Natural killer cell treated with Interleukin-12 subunit alpha and Interleukin-12 subunit beta and Interleukin-15 and Interleukin-18, amount 100 ng/mL, for 72 hours (primary cell): ENCODE measurements around the gene HSP90AB1. TPM values are rescaled to one million over a fixed set of nuclear protein-coding genes. Genes with fewer than 3 reads are reported as not detected.

Experiments
- ATAC-seq, 2 donors: fragments of 150-1000 bp; cut with Tn5 transposase in 1 of 2; sonication (Bioruptor Pico), chemical (Tn5 transposase) in 1 of 2; 2 replicates each; pipeline ENCODE4 v1.10.0; 2021
- DNase-seq: peaks from one replicate; pipeline ENCODE4 v3.0.0; 2022; ENCODE audit warnings: low spot score
- H3K27ac Mint-ChIP-seq, 2 donors: 1 replicate in 1 of 2; 2 replicates in 1 of 2; pipeline ENCODE4 v1.8.0; 2022; ENCODE audit warnings: mixed read lengths in 2 of 2, mild to moderate bottlenecking in 1 of 2, moderate library complexity in 1 of 2
- H3K27me3 Mint-ChIP-seq, 2 donors: 1 replicate in 1 of 2; 2 replicates in 1 of 2; pipeline ENCODE4 v1.8.0; 2022; ENCODE audit warnings: mixed read lengths in 2 of 2
- H3K36me3 Mint-ChIP-seq: one replicate; pipeline ENCODE4 v1.8.0; 2022; ENCODE audit warnings: mixed read lengths
- H3K4me1 Mint-ChIP-seq, 2 donors: 1 replicate in 1 of 2; 2 replicates in 1 of 2; pipeline ENCODE4 v1.8.0; 2022; ENCODE audit warnings: low read depth in 2 of 2, mixed read lengths in 2 of 2, mild to moderate bottlenecking in 1 of 2
- H3K4me3 Mint-ChIP-seq: one replicate; pipeline ENCODE4 v1.8.0; 2022; ENCODE audit warnings: mixed read lengths
- H3K9me3 Mint-ChIP-seq: 2 replicates; pipeline ENCODE4 v1.8.0; 2022; ENCODE audit warnings: mixed read lengths
- total RNA-seq, 2 donors: library from RNA; stranded (reverse); gene quantifications; one replicate each; pipeline ENCODE4 v1.2.3, GENCODE V29; 2022

Gene HSP90AB1
- total RNA-seq, 2 donors from 2014 or later, result 1,035 to 1,696 TPM

- H3K36me3 Mint-ChIP-seq, result no peaks in the 10 kb centered on the region
- DNase-seq (no peak), ATAC-seq (no peak)
- H3K9me3 Mint-ChIP-seq, result no peaks in the 10 kb centered on the region
- H3K27me3 Mint-ChIP-seq, result peaks cover 52 to 56% of the 10 kb centered on the region in 2 donors
- H3K4me3 Mint-ChIP-seq, result no peak overlapping the region
- peaks cover 0 to 7% of the 10 kb centered on the region in 2 donors for H3K4me1 Mint-ChIP-seq
- H3K27ac Mint-ChIP-seq, result no peak overlapping the region
Measured at GRCh38 chr6:44292661-44293365, 45.9 kb downstream of the HSP90AB1 start.

GRCh38 chr6:44294832-44295791, 48.2 kb downstream of the HSP90AB1 start:
- DNase-seq (no peak), ATAC-seq (no peak)
- no peak overlapping the region for H3K4me3 Mint-ChIP-seq
- no peaks in the 10 kb centered on the region for H3K36me3 Mint-ChIP-seq
- H3K4me1 Mint-ChIP-seq, result peaks cover 0 to 7% of the 10 kb centered on the region in 2 donors
- no peak overlapping the region for H3K27ac Mint-ChIP-seq
- peaks cover 41 to 46% of the 10 kb centered on the region in 2 donors for H3K27me3 Mint-ChIP-seq
- no peaks in the 10 kb centered on the region for H3K9me3 Mint-ChIP-seq

GRCh38 chr6:44297063-44298038, 50.5 kb downstream of the HSP90AB1 start:
- no peaks in the 10 kb centered on the region for H3K36me3 Mint-ChIP-seq
- H3K27ac Mint-ChIP-seq, result no peak overlapping the region
- peaks cover 22 to 30% of the 10 kb centered on the region in 2 donors for H3K27me3 Mint-ChIP-seq
- H3K9me3 Mint-ChIP-seq, result no peaks in the 10 kb centered on the region
- DNase-seq, result no peak
- ATAC-seq, result peak; percentile 68 to 77
- peaks cover 0 to 7% of the 10 kb centered on the region in 2 donors for H3K4me1 Mint-ChIP-seq
- no peak overlapping the region for H3K4me3 Mint-ChIP-seq

- Mint-ChIP-seq H3K36me3 (no peaks in the 10 kb centered on the region), H3K9me3 (no peaks in the 10 kb centered on the region), H3K4me3 (no peak overlapping the region), H3K4me1 (peaks cover 0 to 7% of the 10 kb centered on the region in 2 donors), H3K27ac (no peak overlapping the region), H3K27me3 (peaks cover 18 to 27% of the 10 kb centered on the region in 2 donors)
- ATAC-seq, result no peak
- no peak for DNase-seq
Measured at GRCh38 chr6:44298055-44298803, 51.3 kb downstream of the HSP90AB1 start.

- Mint-ChIP-seq H3K4me3 (no peak overlapping the region), H3K36me3 (no peaks in the 10 kb centered on the region), H3K27ac (no peak overlapping the region), H3K4me1 (peaks cover 0 to 7% of the 10 kb centered on the region in 2 donors), H3K9me3 (no peaks in the 10 kb centered on the region), H3K27me3 (peaks cover 13 to 23% of the 10 kb centered on the region in 2 donors)
- ATAC-seq (no peak), DNase-seq (no peak)
Measured at GRCh38 chr6:44298864-44299263, 52.0 kb downstream of the HSP90AB1 start.

- H3K27ac Mint-ChIP-seq, result no peak overlapping the region
- H3K36me3 Mint-ChIP-seq, result no peaks in the 10 kb centered on the region
- DNase-seq (no peak), ATAC-seq (no peak)
- no peaks in the 10 kb centered on the region for H3K9me3 Mint-ChIP-seq
- peaks cover 0 to 7% of the 10 kb centered on the region in 2 donors for H3K4me1 Mint-ChIP-seq
- H3K27me3 Mint-ChIP-seq, result peaks cover 8 to 14% of the 10 kb centered on the region in 2 donors
- H3K4me3 Mint-ChIP-seq, result no peak overlapping the region
Measured at GRCh38 chr6:44300292-44300823, 53.5 kb downstream of the HSP90AB1 start.

- Mint-ChIP-seq H3K4me1 (peaks cover 0 to 7% of the 10 kb centered on the region in 2 donors), H3K36me3 (no peaks in the 10 kb centered on the region), H3K4me3 (no peak overlapping the region), H3K9me3 (no peaks in the 10 kb centered on the region), H3K27me3 (peaks cover 8 to 11% of the 10 kb centered on the region in 2 donors), H3K27ac (no peak overlapping the region)
- ATAC-seq (no peak), DNase-seq (no peak)
Measured at GRCh38 chr6:44301106-44301505, 54.2 kb downstream of the HSP90AB1 start.

GRCh38 chr6:44301782-44302564, 55.1 kb downstream of the HSP90AB1 start:
- Mint-ChIP-seq H3K27me3 (peaks cover 0 to 3% of the 10 kb centered on the region in 2 donors), H3K9me3 (no peaks in the 10 kb centered on the region), H3K36me3 (no peaks in the 10 kb centered on the region), H3K27ac (no peak overlapping the region), H3K4me3 (no peak overlapping the region), H3K4me1 (peaks cover 0 to 3% of the 10 kb centered on the region in 2 donors)
- DNase-seq, result no peak
- ATAC-seq, result no peak

- Mint-ChIP-seq H3K27ac (no peak overlapping the region), H3K4me3 (no peak overlapping the region), H3K9me3 (no peaks in the 10 kb centered on the region), H3K4me1 (peaks cover 0 to under 1% of the 10 kb centered on the region in 2 donors), H3K36me3 (peaks cover 1% of the 10 kb centered on the region), H3K27me3 (peaks cover 0 to 3% of the 10 kb centered on the region in 2 donors)
- ATAC-seq (no peak), DNase-seq (no peak)
Measured at GRCh38 chr6:44302856-44303255, 56.0 kb downstream of the HSP90AB1 start.
